Esophagus squamous epithelium (tissue), 4 donors: ENCODE measurements around the gene KRT15.

ENCODE experiments used
- CTCF ChIP-seq, 6 experiments: fragments of 450-650 bp in 4 of 6; fragments of 200-600 bp in 2 of 6; sonication (generic) in 2 of 6; IDR thresholded peaks; one replicate each; pipeline ENCODE4 v1.5.1; 2016 to 2019; ENCODE audit warnings: antibody characterized with exemption in 6 of 6, mild to moderate bottlenecking in 4 of 6, moderate library complexity in 4 of 6
- POLR2A ChIP-seq, 4 donors: fragments of 450-650 bp; IDR thresholded peaks; one replicate each; pipeline ENCODE4 v1.6.1; 2017; ENCODE audit warnings: antibody characterized with exemption in 4 of 4, mild to moderate bottlenecking in 4 of 4, moderate library complexity in 3 of 4

DNA sequence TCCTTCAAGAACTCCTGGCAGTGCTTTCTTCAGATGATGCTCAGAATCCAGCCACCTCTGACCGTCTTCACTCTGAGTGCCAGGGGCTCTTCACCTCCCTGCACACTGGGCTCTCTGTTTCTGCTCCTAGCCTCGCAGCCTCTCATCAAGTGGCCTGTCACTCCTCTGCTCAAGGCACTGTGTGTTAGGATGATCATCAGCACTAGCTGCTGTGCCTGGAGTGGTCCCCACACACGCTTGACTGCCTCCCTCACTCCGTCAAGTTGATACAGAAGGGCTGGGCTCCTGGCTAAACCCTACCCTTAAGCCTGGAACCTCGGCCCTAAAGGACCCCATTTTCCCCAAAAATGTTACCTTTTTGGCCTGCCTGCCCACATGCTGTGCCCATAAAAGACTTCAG lies 37.6 kb upstream of the KRT15 start:
- TF ChIP-seq POLR2A (IDR thresholded peaks at IDR 0.05) = no peak
- TF ChIP-seq CTCF (IDR thresholded peaks at IDR 0.05) = no peak
